ENCODE results near the gene FRAS1.
"Not testable (repeated sequence)": the region's sequence is repeated elsewhere in the genome, so short reads cannot be mapped to it uniquely, and the experiment has no call there.

FRAS1 gene

DNA sequence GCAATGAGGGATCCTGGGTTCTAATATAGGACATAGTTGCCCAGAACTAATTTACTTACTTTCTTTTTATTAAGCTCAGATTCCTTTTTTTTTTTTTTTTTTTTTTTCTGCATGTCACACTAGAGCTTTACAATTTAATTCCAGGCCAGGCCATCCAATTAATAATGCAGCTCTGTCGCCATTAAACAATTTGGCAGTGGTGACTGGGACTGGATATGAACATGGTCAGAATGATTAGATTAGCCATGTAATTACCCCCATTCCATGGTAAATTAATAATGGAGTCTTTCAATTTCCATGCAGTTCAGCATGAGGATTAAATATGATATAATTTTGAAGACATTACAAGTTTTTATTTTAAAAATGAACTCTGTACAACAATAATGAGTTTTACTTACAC, 267.5 kb downstream of the FRAS1 start:
- DNase-seq (ENCODE audit: low read depth), result no peak

DNA sequence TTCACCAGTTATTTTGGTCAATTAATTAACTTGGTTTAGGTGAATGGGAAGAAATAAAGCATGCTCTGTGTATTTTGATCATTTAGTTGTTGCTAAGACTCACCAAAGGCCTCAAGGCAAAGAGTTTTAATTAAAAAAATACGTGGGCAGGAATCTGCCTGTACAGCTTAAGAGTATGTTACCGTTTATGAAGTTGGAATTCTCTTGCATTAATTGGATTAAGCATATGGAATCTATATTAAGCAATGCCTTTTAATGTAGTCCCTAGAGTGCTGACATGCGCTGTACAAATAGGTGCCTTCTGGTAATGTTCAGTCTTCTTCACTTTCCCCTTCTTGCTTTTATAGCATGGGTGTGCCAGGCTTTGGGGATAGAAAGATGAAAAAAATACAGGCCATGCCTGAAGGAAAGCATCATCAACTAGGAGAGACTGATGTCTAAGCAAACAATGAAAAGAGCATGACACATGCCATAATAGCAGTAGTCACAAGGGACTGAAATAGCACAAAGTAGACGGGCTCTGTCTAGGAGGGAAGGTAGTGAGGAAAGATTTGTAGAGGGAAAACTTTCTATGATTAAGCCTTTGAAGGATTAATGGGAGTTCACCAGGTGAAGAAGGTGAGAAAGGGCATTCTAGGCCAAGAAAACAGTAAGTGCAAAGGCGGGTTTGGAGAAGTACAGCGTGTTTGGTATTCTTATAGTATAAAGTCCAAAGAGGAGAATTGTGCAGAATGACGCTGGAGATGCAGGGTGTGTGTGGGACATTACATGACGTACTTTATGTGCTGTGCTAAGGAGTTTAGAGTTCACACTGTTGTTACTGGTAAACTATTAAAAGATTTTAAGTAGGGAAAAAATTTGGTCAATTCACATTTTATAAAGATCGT, 268.4 kb downstream of the FRAS1 start:
- no peak for DNase-seq (ENCODE audit: low read depth)

DNA sequence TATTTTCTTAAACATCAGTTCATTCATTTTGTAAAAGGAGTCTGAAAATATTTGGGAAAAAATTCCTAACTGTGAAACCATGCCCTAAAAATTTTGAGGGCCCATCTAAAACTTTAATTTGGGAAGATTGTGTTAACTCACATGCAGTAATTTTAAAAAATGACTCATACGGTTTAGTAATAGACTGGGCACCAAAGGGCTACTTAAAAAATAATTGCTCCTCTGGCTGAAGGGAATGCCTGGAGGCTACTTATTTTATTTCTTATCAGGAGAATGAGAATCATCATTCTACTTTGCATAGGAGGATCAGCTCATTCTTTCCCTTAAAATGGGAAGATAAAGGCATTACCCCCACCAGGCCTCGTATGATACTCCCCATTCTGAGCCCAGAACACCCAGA, 271.5 kb downstream of the FRAS1 start:
- DNase-seq (ENCODE audit: low read depth), result not testable (repeated sequence)

DNA sequence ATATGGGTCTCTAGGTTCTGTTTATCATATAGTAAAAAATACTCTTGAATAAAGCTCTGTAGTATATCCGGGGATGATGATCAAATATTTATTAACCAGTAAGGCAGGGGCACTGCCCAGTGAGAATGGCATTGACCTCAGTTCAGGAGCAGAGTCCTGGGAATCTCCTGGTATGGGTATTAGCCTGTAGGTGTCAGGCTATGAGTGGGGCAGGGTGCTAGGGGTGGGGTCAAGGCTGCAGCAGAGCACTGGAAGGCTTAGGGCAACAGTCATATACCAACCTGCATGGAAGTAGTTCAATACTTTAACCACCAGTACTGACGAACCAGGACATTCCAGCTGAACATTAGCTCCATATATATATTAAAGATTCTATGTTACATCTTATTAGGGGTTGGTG, 274.1 kb downstream of the FRAS1 start:
- no peak for DNase-seq (ENCODE audit: low read depth)

DNA sequence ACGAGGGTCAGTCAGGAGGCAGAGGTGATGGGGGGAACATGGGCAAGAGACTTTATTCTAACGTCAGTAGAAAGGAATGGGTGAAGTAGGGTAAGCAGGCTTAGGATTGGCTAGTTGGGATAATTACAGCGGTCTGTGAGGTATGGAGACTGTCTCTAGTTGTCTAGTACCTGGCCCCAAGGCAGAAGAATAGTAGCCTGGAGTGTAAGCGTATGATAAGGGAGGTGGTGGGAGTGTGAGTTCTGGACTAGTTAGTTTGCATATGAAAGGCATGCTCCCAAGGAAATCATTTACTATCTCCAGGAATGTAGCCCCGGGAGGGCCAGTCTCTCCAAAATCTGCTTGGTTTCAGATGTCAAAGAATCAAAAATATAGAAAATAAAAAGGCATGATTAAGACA, 274.8 kb downstream of the FRAS1 start:
- DNase-seq (ENCODE audit: low read depth), result no peak

DNA sequence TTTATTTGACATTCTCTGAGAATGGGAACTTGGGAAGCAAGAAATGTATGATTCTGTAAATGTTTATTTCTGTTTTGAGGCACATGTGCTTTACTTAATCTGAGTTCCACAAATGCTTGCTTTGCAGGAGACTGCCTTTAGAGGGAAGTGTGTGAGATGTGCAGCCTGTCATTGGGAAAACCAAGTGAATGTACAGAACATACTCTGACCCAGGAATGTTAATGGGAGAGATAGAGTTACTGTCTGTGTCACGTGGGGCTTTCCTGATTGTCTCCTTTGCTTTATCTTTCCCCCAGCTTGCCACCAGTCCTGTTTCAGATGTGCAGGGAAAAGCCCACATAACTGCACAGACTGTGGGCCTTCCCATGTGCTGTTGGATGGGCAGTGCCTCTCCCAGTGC, 275.9 kb downstream of the FRAS1 start:
- DNase-seq (ENCODE audit: low read depth), result no peak

DNA sequence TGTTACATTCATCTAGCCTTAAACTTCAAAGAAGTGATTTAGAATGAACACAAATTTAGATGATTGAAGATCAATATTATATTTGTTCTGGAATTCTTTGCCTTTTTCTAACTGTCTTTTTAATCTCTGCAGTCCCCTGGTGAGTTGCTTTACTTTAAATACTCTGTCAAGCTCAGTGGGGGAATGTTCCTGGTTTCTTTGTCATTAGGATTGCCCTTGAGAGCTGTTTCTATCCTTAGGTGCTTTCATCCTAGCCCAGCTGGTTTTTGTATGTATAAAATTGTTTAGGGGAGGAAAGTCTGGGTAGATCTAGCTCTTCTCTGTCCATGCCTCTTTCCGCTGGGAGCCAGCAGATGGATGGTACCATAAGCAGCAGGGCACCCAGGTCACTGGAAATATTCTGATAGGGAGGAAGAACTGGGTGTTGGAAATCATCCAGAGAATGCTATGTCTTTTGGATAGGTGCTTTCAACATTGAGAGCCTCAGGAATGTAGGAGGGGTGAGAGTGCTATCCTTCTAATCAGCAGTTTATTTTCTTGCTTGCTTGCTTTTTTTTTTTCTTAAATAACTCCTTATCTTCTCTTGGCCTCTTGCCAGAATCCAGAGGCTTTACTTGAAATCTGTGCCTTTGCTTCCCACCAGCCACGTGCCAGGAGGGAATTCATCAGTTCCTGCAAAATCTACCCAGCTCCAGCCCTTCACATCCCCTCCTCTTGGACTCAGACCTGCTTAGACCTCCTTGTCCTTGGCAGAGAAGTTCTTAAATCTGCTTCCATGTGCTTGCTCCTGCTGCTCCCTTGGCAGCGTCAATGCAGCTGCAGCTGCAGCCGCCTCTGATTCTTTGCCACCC, 279.2 kb downstream of the FRAS1 start:
- DNase-seq (ENCODE audit: low read depth), result no peak

DNA sequence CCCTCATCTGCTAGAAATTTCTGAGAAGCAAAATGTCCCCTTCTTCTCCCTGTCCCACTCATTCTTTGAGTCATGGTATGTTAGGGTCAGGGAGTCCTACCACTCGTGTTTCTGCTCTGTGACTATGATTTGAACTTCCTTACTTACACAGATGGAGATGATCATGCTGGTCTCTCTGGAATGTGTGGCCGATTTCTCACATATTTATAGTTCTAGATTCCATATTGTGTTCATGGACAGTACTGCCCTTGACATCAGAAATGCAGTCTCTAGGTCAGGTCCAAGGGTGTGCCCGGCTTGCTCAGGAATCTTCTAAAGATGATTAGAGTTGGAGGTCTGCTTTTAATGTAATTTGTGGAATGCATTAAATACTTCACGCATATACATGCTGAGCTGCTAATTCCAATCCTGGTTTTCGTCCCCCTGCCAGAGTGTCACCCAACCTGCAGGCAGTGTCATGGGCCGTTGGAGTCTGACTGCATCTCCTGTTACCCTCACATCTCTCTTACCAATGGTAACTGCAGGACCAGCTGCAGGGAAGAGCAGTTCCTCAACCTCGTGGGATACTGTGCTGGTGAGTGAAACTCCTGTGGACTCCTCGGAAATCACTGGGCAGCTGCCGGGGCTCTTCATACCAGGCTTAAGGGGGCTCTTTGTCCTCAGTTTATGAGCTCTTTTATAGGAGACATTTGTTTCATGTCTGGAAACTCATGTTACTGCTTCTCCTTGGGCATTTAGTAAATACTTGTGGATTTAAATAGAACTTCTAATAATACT, 280.3 kb downstream of the FRAS1 start:
- DNase-seq (ENCODE audit: low read depth), result no peak

DNA sequence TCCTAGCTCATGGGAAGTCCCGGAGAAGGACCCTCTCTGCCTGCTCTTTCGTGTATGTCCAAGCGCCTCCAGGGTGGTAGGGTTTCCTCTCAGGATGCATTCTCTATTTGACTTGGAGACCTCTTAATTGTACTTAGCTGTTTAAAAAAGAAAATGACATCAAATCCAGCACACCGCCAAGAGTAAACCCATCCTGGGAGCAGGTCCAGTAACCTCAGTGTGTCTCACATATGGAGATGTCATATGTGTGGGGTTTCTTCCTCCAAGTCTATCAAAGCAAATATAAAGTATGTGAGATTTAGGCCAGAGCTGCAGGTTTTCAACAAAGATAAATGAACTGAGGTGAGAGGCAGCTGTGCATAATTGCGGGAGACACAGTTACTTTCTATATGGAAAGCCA, 285.0 kb downstream of the FRAS1 start:
- no peak for DNase-seq (ENCODE audit: low read depth)

DNA sequence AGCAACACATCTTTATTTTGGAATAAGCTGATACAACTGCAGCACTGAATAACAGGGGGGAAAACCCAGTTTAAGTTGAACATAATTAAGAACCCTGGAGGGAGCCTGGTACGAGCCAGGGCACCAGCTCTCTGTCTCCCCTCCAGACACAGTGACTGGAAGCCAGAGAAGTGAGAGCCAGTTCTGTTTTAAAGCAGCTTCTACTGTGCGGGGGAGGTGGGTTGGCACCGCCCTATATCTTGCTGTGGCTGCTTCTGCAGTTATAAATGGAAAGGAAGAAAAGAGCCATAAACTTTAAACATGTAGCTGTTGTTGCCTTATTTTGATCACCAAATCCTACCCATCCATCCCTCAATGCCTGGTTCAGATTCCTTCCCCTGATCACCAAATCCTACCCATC, 286.6 kb downstream of the FRAS1 start:
- DNase-seq (ENCODE audit: low read depth), result no peak

DNA sequence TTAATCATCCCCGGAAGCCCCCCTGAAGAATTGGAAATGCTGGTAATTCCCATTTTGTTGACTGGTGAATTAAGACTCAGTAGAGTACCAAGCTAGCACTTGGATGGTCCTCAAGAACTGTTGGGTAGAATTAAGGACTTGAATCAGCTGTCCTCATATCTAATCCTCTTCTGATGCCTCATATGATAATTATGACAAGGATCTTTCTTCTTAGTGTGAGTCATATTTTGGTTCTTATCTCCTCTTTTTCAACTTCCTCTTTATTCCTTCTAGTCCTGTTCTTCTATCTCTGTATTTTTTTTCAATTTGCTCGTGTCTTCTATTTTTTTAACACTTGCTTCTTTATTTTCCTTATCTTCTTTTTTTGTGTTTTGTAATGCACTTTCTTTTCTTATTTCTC, 288.1 kb downstream of the FRAS1 start:
- no peak for DNase-seq (ENCODE audit: low read depth)

DNA sequence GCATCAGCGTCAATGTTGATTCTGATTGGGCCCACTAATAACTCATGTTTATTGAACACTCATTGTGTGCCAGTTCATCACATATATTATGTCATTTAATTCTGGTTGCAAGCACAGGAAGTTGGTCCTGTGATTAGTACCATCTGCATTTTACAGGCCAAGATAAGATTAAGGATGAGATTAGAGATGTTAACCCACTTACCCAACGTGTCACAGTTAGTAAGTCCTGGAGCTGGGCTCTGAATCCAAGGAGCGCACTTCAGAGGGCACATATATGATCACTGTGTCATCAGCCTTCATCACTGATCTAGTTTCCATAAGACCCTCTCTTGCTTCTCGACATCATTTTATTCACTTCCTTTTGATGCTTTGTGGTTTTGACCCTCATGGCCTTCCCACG, 289.1 kb downstream of the FRAS1 start:
- no peak for DNase-seq (ENCODE audit: low read depth)

DNA sequence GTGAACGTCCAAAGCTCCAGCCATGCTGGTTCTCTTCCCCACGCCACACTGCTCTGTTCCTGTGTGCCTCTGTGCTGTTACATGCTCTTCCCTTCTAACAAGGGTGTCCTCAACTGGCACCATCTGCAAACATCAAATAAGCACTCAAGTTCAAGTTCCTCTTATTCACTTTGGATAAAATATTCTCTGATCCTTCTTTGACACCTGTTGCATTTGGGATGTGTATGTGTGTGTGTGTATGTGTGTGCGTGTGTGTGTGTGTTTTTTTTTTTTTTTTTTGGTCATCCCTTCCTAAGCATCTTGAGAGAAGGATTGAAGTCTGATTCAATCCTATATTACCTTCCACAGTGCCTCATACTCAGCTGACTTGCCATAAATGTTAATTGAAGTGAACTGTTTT, 290.4 kb downstream of the FRAS1 start:
- no peak for DNase-seq (ENCODE audit: low read depth)

DNA sequence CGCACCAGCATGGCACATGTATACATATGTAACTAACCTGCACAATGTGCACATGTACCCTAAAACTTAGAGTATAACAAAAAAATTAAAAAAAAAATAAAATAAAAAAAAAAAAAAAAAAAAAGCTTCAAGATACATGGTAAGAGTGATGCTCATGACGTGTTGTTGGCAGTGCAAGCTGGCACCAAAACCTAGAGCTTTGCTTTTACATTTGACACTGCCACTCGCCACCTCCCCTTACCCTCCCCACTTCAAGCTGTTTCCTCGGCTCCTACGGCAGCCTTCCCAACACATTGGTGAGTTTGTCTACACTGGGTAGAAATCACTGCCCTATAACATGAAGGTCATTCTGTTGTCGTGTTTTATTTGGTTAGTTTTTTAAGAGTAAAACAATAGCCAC, 296.8 kb downstream of the FRAS1 start:
- DNase-seq (ENCODE audit: low read depth), result no peak

DNA sequence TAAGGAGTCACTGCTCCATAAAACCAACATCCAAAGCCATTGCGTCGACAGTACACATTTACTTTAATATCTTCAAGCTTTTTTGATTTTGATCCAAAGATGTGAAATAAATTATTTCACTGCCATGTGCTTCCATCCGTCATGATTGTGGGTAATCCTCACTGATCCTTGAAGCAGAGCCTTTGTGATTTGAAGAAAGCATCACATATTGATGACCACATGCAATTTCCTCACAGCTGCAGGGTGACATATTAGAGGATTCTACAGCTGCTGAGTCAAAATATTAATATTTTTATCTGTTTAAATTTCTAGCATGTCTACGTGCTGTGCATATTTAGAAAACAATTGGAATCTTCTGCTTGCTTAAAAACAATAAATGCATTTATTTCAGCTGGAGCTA, 297.7 kb downstream of the FRAS1 start:
- DNase-seq (ENCODE audit: low read depth), result no peak

DNA sequence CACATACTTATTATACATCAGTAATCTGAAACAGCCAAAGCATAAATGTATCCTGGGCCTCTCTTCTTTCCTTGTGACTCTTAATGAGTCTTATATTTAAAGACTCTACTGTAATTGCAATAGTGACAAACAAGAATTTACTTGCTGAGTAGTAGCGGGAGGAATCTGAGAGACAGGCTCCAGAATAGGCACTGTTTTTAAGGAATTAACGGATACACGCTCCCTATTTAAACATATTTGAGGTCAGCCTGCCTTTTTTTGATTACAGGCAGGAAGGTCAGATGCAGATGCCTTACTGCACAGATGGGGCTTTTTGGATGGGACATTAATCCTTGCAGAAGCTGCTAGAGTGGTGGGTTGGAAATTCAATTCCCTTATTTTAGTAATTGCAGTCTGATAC, 298.2 kb downstream of the FRAS1 start:
- no peak for DNase-seq (ENCODE audit: low read depth)

DNA sequence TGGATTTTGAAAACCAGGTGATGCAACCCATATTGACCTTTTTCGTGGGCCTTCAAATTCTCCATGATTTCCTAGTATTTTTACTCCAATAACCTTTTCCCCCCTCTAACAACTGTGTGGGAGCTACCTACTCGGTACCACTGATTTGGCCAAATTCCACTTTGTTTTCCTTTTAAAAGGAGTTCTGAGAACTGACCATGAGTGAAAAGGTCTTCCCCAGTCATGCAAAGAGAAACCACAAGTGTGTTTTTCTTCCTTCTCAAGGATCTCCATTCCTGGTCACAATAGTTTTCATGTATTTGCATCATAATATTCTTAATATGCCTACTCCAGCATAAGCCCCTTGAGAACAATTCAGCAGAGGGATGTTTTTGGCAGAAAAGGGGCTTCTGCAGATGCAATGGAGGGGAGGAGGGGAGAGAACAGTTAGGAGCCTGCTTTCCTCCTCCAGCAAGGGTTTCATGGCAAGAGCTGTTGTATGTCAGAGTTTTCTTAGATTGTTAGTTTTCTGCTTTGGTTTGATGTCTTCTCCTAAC, 299.2 kb downstream of the FRAS1 start:
- no peak for DNase-seq (ENCODE audit: low read depth)

DNA sequence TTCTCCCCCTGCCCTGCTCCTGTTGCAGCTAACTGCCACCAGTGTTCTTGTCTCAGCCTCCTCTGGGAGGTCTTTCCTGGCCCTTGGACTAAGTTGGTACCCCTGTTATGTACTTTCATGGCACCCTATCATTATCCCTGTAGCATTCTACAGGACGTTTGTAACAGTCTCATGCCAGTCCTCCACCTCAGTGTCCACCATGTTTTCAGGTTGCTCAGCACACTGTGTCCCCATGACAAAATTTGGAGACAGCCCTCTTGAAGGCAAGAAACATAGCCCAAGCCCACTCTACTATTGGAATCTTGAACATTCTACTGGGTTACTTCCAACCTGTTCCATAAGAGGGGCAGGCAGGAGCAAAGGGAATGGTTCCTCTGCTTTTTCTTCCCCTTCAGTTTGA, 300.0 kb downstream of the FRAS1 start:
- DNase-seq (ENCODE audit: low read depth), result no peak

DNA sequence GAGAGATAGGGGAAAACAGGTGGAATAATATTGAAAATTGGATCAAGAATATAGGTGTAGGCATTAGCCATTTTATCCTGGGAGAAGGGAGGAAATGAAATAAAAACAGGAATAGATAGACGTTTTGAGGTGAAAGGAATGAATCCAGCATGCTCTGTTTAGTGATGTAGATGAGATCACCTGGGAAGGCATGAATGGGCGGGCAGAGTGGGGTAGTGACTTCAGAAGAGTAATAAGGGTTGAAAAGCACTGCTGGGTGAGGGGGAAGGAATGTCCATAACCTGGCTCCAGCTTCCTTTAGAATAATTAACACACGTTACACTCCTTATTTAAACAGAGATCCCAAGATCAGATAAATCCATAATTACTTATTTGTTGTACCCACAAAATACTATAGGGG, 303.3 kb downstream of the FRAS1 start:
- no peak for DNase-seq (ENCODE audit: low read depth)

DNA sequence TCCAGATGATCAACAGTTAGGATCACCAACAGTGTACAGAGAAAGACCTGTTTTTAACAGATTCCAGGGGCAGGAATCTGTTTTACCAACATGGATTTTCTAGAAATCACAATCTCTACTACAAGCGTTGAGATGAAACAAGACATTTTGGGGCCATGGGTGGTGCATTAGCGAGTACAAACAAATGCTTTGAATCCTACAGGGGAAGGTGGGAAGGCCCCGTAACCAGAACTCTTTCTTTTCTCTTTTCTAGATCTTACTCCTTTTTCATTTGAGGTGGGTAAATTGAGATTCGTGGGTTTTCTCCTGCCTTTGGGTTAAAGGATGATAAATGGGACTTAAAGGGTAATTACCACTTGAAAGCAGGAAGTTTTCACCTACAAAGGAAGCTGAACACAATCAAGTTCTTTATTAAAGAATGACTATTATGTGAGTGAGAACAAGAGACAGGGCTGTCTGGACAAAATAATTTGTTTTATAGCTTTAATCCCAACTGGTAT, 304.5 kb downstream of the FRAS1 start:
- DNase-seq (ENCODE audit: low read depth), result no peak

DNA sequence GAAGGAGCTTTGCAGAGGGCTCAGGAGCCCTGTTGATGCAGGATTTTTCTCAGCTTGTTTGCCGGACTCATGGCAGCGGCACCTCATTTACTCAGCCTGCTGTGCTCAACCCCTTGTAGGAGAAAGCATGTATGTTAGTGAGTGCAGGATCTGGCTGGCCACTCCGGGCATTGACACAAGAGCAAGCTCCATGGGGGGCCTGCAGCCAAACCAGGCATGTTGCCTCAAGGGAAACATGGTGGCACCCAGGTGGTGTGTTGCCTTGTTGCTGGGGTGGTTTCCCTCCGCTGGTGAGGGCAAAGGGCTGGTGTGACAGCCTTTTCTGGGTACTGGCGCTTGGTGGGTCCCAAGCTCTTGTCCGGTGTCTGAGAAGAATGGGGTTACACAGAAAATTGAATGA, 305.2 kb downstream of the FRAS1 start:
- DNase-seq (ENCODE audit: low read depth), result no peak

DNA sequence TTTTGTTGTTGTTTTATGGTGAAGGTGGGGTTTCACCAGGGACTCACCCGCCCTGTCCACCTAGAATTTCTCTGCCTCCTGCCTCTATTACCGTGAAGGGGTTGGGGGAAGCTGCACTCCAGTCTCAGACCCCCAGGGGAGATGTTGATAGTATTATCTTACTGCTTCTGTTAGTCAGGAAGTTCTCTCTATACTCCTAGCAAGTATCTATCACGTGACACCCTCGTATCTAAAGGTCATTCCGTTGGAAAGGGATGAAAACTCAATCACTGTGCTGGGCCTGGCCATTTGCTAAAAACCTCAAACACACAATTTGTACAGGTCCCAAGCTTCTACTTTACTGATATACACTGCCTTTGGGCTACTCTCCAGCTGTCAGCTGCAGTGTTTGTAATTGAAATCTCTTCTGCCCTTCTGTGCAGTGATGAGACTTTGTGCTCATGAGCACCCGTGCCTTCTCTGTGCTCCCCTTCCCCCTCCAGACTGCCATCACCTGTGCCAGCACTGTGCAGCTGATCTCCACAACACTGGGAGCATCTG, 306.0 kb downstream of the FRAS1 start:
- no peak for DNase-seq (ENCODE audit: low read depth)
